GM18502 (cell line): Measurements from ENCODE around the gene PITPNM3.

Experiments used
- ATAC-seq: cut with Tn5 transposase; IDR thresholded peaks from one replicate; pipeline ENCODE4 v1.9.1; 2021; ENCODE audit warnings: mild to moderate bottlenecking; ENCODE audit not compliant: unreplicated experiment, poor library complexity

The PITPNM3 gene

DNA sequence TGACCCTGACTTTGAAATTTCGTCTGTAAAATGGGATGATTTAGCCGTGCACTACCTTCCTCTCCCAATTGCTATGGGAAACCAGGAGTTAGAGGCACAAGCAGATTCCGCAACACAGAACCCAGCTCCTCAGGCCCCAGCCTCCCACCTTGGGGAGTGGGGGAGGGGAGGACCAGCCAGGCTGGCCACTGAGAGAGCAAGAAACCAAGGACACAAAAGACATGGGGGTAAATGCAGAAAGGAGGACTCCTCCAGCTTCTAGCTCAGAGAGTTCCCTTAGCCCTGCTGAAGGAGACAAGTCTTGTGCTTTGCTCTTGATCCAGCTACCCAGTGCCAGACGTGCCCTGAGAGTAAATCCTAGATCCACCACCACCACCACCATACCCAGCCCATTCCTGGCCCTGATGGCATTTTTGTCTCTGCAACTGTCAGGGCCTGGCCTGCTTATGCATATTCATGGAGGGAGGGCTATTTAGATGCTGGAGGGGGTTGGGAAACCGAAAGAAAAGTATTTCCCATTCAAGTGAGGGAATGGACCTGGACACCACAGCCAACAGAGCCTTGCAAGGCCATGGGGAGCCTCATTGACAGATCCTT is 25.9 kb downstream of the PITPNM3 start:
- ATAC-seq, result no peak

DNA sequence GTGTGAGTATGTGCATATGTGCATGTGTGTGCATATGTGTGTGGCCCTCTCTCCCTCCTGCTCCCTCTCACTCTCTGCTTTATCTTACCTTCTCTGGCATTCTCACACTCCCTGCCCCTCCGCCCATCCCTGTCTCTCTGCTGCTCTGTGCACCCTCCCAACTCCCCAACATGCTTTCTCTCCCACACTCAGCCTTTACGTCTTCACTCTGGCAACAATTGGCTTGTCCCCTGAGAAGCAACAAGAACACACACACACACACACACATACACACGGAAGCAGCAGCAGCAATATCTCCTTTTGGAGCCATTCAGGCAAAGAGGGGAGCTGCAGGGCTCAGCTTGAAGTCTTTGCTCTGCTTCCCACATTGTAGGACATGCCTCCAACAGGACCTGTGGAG is 27.8 kb downstream of the PITPNM3 start:
- no peak for ATAC-seq

DNA sequence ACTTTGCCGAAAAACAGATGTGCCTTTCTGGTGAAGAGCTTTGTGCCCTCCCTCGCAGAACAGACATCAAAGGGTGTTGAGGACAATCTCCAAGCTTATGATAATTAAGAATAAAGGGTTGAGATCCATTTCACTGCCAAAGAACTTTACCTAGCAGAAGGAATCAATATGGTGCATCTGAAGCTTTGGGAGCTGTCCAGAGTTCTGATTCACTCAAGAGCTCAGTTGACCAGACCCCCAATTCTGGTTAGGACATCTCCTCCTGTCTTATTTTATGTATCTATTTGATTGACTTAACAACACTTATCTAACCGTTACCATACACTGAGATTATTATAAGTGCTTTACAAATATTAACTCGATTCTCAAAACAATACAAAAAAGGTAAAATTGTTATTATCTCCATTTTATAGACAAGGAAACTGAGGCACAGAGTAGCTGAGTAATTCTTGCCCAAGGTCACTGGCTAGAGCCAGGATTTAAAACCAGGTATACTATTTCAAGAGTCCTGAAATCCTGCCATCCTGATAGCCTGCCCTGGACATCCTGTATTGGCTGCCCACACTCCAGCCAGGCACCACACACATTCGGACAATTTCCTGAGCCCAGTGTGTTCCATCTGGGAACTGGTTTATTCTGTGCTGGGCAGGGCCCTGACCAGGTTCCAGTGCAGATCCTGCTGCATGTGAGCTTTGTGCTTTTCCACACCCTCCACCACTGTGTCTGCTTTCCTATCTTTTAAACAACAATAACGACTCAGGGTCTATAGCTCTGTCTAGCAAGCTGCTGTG is 29.8 kb downstream of the PITPNM3 start:
- ATAC-seq, result no peak

DNA sequence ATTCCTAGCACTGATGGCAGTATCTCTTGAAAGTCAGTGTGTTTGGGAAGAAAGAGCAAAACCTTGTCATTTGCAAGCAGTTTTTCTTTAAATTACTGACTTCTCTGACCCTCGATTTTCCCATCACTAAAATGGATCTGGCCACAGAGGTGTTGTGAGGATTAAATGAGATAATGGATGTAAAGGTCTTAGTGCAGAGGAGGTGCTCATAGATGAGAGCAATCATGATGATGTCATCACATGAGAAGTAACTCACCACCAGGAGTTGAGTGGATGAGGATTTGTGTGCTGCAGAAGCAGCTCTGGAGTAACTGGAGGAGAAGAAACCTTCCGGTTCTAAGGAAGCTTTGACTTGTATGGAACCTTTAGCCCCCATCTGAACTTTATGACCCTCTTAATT is 30.6 kb downstream of the PITPNM3 start:
- no peak for ATAC-seq

GRCh38 chr17:6525141-6525540 is 31.2 kb downstream of the PITPNM3 start:
- ATAC-seq, result no peak

DNA sequence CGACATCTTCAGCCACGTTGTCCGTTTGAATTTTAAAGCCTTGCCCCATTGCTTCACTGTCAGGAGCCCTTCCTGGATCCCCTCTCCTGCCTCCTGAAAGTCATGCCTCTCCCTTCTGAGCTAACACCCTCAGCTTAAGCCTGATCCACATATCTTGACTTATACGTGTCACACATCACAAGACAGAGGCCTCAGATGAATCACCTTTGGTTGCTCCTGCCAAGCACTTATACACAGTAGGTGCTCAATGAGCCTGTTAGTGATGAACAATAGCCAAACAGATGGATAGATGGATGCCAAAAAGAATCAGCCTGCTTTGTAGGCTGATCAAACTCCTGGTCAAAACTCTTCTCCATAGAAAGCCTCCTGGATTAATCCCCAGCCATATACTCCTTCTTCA is 31.8 kb downstream of the PITPNM3 start:
- no peak for ATAC-seq

DNA sequence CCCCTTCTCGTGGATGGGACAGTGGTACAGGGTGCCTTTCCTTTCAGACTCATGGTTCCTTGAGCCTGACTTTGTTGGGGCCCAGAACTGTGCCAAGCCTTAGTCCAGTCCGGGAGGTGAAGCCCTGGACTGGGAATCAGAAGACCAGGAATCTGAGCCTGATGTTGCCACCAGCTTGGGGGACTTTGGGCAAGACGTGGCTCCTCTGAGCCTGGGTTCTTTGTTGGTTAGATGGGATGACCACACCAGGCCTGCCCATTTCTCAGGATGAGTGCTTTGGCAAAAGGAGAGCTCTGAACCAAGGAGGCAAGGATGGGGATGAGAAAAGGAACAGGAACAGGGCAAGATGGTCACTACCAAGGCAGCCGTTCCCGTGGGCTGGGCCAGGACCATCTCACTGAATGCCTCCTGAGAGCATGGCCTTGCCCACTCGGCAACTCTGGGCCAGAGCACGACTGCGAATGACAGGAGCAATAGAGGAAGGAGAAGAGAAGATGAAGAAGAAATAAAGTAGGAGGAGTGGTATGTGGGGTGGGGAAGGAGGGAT is 32.5 kb downstream of the PITPNM3 start:
- ATAC-seq, result no peak

GRCh38 chr17:6523330-6523729 is 33.0 kb downstream of the PITPNM3 start:
- ATAC-seq, result no peak

DNA sequence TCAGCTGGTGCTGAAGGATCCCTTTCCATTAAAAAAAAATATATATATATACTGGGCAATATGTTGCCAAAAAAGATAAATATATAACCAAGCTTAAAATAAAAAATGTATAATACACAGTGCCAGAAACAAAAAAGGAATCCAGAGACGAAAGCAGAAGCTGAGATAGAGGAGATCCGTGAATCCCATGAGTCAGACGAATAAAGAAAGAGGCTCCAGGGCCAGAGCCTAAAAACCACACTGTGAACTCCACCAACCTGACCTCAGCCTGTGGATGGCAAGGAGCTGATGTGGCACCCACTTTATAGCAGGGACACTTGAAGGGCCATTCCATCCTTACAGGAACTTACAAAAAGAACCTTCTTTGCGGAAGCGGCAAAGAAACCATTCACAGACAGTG is 34.8 kb downstream of the PITPNM3 start:
- no peak for ATAC-seq

- ATAC-seq, result no peak
Measured at GRCh38 chr17:6517062-6517461, 39.3 kb downstream of the PITPNM3 start.

DNA sequence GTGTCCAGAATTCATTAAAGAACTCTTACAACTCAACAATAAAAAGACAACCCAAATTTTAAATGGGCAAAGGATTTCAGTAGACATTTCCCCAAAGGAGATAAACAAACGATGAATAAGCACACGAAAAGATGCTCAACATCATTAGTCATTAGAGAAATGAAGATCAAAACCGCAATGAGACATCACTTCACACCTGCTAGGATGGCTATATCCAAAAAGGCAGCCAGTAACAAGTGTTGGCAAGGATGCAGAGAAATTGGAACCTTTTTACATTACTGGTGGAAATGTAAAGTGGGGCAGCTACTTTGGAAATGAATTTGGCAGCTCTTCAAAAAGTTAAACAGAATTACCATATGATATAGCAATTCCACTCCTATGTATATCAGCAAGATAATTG is 42.0 kb downstream of the PITPNM3 start:
- no peak for ATAC-seq

DNA sequence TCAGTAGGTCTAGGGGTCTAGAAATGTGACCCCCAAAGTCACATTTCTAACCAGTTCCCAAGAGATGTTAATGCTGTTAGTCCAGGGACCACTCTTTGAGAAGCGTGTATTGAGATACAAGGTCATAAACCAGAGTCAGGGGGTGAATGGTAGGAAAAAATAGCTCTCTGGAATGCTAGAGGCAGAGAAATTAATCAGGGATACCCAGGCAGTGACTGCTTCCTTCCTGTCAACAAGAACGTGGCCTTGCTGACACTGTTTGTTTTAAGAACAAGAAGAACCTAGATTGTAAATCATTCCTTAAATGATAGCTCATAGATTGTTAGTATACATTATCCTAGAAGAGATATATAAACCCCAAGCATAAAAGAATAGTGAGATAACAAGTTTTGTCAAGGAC is 43.8 kb downstream of the PITPNM3 start:
- ATAC-seq, result no peak

GRCh38 chr17:6510321-6510977 is 45.9 kb downstream of the PITPNM3 start:
- ATAC-seq, result no peak

DNA sequence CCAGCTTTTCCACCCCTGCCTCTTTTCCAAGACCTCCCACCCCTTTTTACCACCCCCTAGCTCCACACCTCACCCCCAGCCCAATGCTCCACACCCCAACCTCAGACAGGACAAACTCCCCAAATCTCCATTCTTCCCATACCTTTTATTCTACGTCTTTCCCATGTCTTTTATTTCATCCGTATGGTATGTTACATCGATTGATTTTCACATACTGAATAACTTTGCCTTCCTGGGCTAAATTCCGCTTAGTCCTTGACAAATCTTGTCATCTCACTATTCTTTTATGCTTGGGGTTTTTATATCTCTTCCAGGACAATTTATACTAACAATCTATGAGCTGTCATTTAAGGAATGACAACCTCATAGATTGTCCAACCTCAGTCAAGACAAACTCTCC is 46.4 kb downstream of the PITPNM3 start:
- ATAC-seq, result no peak

DNA sequence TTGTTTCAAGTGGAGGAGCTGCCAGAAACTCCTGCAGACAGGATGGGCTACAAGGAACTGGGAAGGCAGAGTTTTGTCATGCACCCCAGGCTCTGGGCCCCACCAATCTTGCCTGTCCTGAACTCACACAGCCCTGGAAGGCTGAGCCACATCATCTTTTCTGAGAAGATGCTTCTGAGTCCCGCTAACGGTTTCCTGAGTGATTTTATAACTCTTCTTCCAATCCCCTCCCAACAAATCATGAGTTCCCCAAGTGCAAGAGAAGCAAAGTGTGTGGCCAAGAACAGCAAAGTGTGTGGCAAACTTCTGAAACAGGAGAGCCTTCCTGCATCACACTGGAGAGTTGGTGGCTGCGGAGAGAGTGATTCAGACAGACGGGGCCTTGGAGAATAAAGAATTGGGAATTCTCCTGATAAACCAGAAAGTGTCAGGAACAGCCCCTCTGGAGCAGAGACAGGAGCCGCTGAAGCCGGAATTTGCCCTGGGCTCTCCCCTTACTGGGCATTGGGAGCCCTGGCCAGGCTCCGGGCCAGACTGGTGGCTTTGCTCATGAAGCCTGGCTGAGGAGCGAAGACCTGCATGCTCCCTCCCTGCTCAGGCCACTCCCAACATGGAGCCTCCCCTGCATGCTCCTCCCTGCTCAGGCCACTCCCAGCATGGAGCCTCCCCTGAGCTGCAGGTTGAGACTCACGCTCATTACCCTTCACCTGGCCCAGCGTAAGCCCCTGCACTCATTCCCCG is 47.2 kb downstream of the PITPNM3 start:
- ATAC-seq, result no peak

DNA sequence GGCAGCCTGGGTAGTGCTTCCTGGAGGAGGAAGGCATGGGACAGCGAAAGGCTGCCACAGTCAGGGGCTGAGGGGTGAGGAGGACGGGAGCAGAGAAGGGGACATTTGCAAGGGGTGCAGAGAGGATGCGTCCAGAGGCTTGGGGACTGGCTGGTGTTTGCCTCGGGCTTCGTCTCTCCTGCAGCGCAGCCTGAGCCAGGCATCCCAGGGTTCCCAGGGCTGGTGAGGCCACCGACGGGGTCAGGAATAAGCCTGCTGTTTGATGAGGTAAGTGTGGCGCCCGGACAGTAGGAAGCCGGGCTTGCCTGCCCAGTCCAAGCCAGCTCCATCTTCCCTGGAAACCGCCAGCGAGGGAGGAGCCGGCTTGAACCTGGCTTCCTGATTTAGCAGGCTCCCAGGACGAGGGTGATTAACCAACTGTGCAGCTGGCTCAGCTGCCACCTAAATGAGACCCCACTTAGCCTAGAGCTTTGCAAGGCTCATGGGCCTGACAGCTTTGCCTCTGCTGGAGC is 47.8 kb downstream of the PITPNM3 start:
- ATAC-seq, result no peak

DNA sequence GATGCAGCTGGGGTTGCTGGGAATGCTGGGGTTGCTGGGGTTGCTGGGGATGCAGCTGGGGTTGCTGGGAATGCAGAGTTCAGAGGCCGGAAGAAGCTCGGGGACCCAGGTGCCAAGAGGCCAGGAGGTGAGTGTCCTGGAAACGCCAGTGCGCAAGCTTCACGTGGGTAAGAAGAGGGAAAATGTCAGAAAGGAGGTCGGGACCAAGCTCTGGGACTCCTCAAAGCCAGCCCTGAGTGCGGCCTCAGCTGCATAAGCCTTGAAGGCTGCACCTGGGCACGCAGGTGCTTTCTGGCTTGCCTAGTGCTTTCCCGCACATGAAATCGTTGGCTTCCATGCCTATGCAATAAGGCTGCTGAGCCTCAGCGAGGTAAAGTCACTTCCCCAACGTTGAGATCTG is 48.3 kb downstream of the PITPNM3 start:
- ATAC-seq, result no peak

DNA sequence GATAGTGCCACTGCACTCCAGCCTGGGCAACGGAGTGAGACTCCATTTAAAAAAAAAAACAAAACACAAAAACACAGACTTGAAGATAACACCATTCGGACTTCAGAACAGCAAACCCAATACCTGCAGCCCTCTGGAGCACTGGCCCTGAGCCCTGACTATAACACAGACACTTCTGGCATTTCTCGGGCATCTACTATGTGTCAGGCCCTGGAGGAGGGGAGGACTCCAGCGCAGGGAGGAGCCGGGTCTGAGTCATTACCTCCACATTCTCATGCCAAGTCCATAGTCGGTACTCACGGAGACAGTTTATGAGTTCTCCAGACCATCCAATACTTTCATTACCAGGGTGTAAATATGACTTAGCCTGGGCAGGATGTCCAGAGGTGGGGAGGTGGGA is 48.8 kb downstream of the PITPNM3 start:
- ATAC-seq, result no peak

GRCh38 chr17:6506679-6507231 is 49.6 kb downstream of the PITPNM3 start:
- no peak for ATAC-seq

DNA sequence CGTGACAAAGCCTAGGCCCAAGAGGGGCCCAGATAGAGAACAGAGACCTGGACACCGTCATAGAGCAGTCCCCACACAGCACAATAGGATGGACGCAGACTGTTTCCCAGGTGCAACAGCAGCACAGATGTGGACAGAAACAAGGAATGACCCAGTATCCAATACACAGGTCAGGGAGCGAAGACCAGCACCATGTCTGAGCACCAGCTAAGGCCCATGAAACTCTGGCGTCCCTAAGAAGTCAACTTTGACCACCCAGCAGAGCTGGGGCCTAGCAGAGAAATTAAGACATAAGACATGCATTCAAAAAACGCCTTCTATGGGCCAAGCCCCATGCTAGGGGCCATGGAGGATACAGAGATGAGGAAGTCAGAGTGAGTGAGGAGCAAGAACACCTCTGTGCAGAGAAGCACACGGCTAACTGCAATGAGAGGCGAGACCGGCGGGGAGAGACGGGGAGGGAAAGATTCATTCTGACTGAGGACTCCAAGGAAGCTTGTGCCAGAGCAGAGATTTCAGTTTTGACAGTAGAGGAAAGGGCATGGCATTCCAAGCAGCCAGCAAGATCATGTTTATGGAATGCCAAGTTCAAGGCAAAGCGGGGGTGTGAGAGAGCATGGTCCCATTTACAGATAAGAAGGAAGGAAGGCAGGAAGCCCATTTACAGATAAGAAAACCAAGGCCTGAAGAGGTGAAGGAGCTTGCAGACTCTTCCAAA is 50.8 kb downstream of the PITPNM3 start:
- ATAC-seq, result no peak
